Measurements from ENCODE around the gene CSRNP3.

DNA sequence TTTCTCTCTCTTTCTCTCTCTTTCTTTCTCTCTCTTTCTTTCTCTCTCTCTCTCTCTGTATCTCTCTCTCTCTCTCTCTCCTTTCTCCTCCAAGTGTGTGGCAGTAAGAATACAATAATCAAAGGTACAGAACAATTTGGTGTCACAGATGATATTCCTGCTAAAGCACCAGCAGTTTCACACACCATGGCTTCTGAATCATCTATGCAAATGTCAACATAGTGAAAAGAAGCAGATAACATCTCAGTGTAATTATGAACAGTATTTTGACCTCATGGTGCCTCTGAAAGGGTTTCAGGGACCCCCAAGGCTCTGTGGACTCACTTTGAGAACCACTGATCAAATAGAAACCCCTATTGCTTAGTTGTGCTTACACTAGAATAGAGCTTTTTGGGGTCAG, 38.5 kb upstream of the CSRNP3 start:
- no peak for TF ChIP-seq SMC3 (IDR thresholded peaks at IDR 0.05; ENCODE audit: borderline replicate concordance, low read length)
- TF ChIP-seq, protein P1, sequence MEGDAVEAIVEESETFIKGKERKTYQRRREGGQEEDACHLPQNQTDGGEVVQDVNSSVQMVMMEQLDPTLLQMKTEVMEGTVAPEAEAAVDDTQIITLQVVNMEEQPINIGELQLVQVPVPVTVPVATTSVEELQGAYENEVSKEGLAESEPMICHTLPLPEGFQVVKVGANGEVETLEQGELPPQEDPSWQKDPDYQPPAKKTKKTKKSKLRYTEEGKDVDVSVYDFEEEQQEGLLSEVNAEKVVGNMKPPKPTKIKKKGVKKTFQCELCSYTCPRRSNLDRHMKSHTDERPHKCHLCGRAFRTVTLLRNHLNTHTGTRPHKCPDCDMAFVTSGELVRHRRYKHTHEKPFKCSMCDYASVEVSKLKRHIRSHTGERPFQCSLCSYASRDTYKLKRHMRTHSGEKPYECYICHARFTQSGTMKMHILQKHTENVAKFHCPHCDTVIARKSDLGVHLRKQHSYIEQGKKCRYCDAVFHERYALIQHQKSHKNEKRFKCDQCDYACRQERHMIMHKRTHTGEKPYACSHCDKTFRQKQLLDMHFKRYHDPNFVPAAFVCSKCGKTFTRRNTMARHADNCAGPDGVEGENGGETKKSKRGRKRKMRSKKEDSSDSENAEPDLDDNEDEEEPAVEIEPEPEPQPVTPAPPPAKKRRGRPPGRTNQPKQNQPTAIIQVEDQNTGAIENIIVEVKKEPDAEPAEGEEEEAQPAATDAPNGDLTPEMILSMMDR (IDR thresholded peaks at IDR 0.05 in 2 of 3, conservative IDR thresholded peaks at IDR 0.05 in 1 of 3; ENCODE audit: control insufficient read depth in 2 of 3, extremely low read depth in 1 of 3, insufficient read depth in 1 of 3, low read depth in 3 of 3, low read length in 3 of 3): no peak

Measured in GM12878 (cell line).